ENCODE measurements around the gene CTF1. TPM values are rescaled to one million over a fixed set of nuclear protein-coding genes. Genes with fewer than 3 reads are reported as not detected.
A peak's percentile ranks its signal among the peaks of the same experiment; 100 is the strongest.

The CTF1 gene
- total RNA-seq, 4 donors from 2014 or later = 2.2 to 5.9 (median 3.1) TPM

- H3K4me3 ChIP-seq = peak overlapping the region in 1 of 4 donors; percentile 60
Measured at GRCh38 chr16:30903002-30903401, 6.6 kb downstream of the CTF1 start.

GRCh38 chr16:30903596-30903995 is 7.2 kb downstream of the CTF1 start:
- H3K4me3 ChIP-seq = no peak overlapping the region
- TF ChIP-seq POLR2A (IDR thresholded peaks at IDR 0.05) (peak in 1 of 2 donors; percentile 7), CTCF (IDR thresholded peaks at IDR 0.05) (no peak), EP300 (IDR thresholded peaks at IDR 0.05) (peak in 1 of 2 donors; percentile 45)
- H3K27ac ChIP-seq = peak overlapping the region in 3 of 4 donors; percentile 21 to 92 (median 87)
- H3K9me3 ChIP-seq = no peaks in the 10 kb centered on the region
- no peaks in the 10 kb centered on the region for H3K27me3 ChIP-seq
- peaks cover 0 to 33% (median 10%) of the 10 kb centered on the region in 4 donors for H3K4me1 ChIP-seq
- 69 to 81% methylated on average over 4 of the region's 4 CpGs for WGBS, 2 donors
- DNase-seq (ENCODE audit: low spot score in 2 of 2) = no peak
- no peaks in the 10 kb centered on the region for H3K36me3 ChIP-seq

More at GRCh38 chr16:30903002-30903401, 6.6 kb downstream of the CTF1 start:
- no peaks in the 10 kb centered on the region for H3K36me3 ChIP-seq
- TF ChIP-seq CTCF (IDR thresholded peaks at IDR 0.05) = no peak
- TF ChIP-seq POLR2A (IDR thresholded peaks at IDR 0.05) = no peak
- TF ChIP-seq EP300 (IDR thresholded peaks at IDR 0.05) = no peak
- H3K4me1 ChIP-seq = peaks cover 0 to 33% (median 10%) of the 10 kb centered on the region in 4 donors
- H3K9me3 ChIP-seq = no peaks in the 10 kb centered on the region
- H3K27me3 ChIP-seq = no peaks in the 10 kb centered on the region
- no peak for DNase-seq (ENCODE audit: low spot score in 2 of 2)
- peak overlapping the region in 3 of 4 donors; percentile 87 to 92 (median 88) for H3K27ac ChIP-seq
- WGBS, 2 donors = 81 to 87% methylated on average over 4 of the region's 4 CpGs

GRCh38 chr16:30904114-30904780 is 7.8 kb downstream of the CTF1 start:
- WGBS, 2 donors = 83 to 86% methylated on average over 15 to 19 of the region's 19 CpGs
- TF ChIP-seq EP300 (IDR thresholded peaks at IDR 0.05) (no peak), POLR2A (IDR thresholded peaks at IDR 0.05) (no peak), CTCF (IDR thresholded peaks at IDR 0.05) (no peak)
- H3K27ac ChIP-seq = peak overlapping the region in 3 of 4 donors; percentile 21 to 92 (median 87)

GRCh38 chr16:30907064-30907463 is 10.7 kb downstream of the CTF1 start:
- H3K4me3 ChIP-seq = no peak overlapping the region
- peaks cover 0 to 21% (median 3%) of the 10 kb centered on the region in 4 donors for H3K4me1 ChIP-seq
- 79 to 82% methylated on average over 4 of the region's 4 CpGs for WGBS, 2 donors
- no peaks in the 10 kb centered on the region for H3K9me3 ChIP-seq
- TF ChIP-seq POLR2A (IDR thresholded peaks at IDR 0.05) = no peak
- no peak for TF ChIP-seq EP300 (IDR thresholded peaks at IDR 0.05)
- no peak for TF ChIP-seq CTCF (IDR thresholded peaks at IDR 0.05)
- H3K27ac ChIP-seq = no peak overlapping the region
- H3K36me3 ChIP-seq = no peaks in the 10 kb centered on the region
- DNase-seq (ENCODE audit: low spot score in 2 of 2) = no peak
- H3K27me3 ChIP-seq = no peaks in the 10 kb centered on the region

More at GRCh38 chr16:30904114-30904780, 7.8 kb downstream of the CTF1 start:
- Histone ChIP-seq H3K36me3 (no peaks in the 10 kb centered on the region), H3K4me1 (peaks cover 0 to 33% (median 10%) of the 10 kb centered on the region in 4 donors), H3K9me3 (no peaks in the 10 kb centered on the region), H3K4me3 (no peak overlapping the region), H3K27me3 (no peaks in the 10 kb centered on the region)
- no peak for DNase-seq (ENCODE audit: low spot score in 2 of 2)

- Histone ChIP-seq H3K27me3 (no peaks in the 10 kb centered on the region), H3K36me3 (no peaks in the 10 kb centered on the region), H3K4me3 (no peak overlapping the region), H3K9me3 (no peaks in the 10 kb centered on the region), H3K4me1 (no peaks in the 10 kb centered on the region), H3K27ac (no peak overlapping the region)
- TF ChIP-seq POLR2A (IDR thresholded peaks at IDR 0.05) (no peak), EP300 (IDR thresholded peaks at IDR 0.05) (no peak), CTCF (IDR thresholded peaks at IDR 0.05) (no peak)
- DNase-seq (ENCODE audit: low spot score in 2 of 2) = no peak
- WGBS, 2 donors = 63 to 67% methylated on average over 16 to 17 of the region's 18 CpGs
Measured at GRCh38 chr16:30910427-30911029, 14.1 kb downstream of the CTF1 start.

Measured in tibial nerve (tissue), 4 donors.